Lung (tissue), 12 donors: ENCODE results near the gene SNHG17. TPM values are rescaled to one million over a fixed set of nuclear protein-coding genes. Genes with fewer than 3 reads are reported as not detected.

Source experiments
- ATAC-seq: fragments of 200-7000 bp; cut with Tn5 transposase; one replicate; pipeline ENCODE4 v1.9.1; 2020; ENCODE audit warnings: moderate number of reproducible peaks; ENCODE audit not compliant: insufficient read depth, low FRiP score
- DNase-seq, 3 donors: peaks; one replicate each; pipeline ENCODE4 v3.0.0-alpha.2; 2013 to 2017
- H3K27ac ChIP-seq, 2 donors: one replicate each; pipeline ENCODE4 v1.5.1; 2013; ENCODE audit warnings: mild to moderate bottlenecking in 2 of 2, moderate library complexity in 2 of 2, control low read depth in 1 of 2, inconsistent platforms in 1 of 2, low read depth in 1 of 2, low read length in 1 of 2
- H3K27me3 ChIP-seq, 3 donors: one replicate each; pipeline ENCODE4 v1.5.1; 2013; ENCODE audit warnings: low read length in 2 of 3; ENCODE audit not compliant: control insufficient read depth in 3 of 3, insufficient read depth in 3 of 3
- H3K36me3 ChIP-seq, 4 donors: one replicate each; pipeline ENCODE4 v1.5.1; 2013; ENCODE audit warnings: low read length in 4 of 4, mild to moderate bottlenecking in 1 of 4, moderate library complexity in 1 of 4; ENCODE audit not compliant: control insufficient read depth in 4 of 4, insufficient read depth in 4 of 4
- H3K4me1 ChIP-seq, 5 donors: one replicate each; pipeline ENCODE4 v1.5.1; 2013; ENCODE audit warnings: low read length in 5 of 5, mild to moderate bottlenecking in 2 of 5, moderate library complexity in 1 of 5; ENCODE audit not compliant: control insufficient read depth in 5 of 5, insufficient read depth in 5 of 5
- H3K4me3 ChIP-seq: one replicate; pipeline ENCODE4 v1.5.1; 2013; ENCODE audit warnings: mild to moderate bottlenecking, control low read depth, moderate library complexity
- H3K9ac ChIP-seq, 2 donors: one replicate each; pipeline ENCODE4 v1.5.1; 2013; ENCODE audit warnings: low read length in 2 of 2, control low read depth in 1 of 2; ENCODE audit not compliant: insufficient read depth in 1 of 2
- H3K9me3 ChIP-seq, 4 donors: one replicate each; pipeline ENCODE4 v1.5.1; 2013; ENCODE audit warnings: low read length in 3 of 4, mild to moderate bottlenecking in 1 of 4, moderate library complexity in 1 of 4; ENCODE audit not compliant: control insufficient read depth in 4 of 4, insufficient read depth in 3 of 4
- WGBS, 2 donors: extraction: QIAGEN DNeasy Blood & Tissue Kit; methylation state at CpG; one replicate each; pipeline ENCODE4 v1.1.7; 2013; 5-methylcytosine and 5-hydroxymethylcytosine counted together
- polyA plus RNA-seq, 2 donors: library from polyadenylated mRNA; stranded (reverse); fragments of 200-250 nt; gene quantifications; one replicate each; pipeline ENCODE4 v1.2.1, GENCODE V29; 2013
- total RNA-seq, 2 donors: library from RNA; depleted of rRNA in 1 of 2; stranded (reverse); fragments of >200 nt in 1 of 2; gene quantifications; one replicate each; pipeline ENCODE4 v1.2.1, GENCODE V29; 2014 to 2021
- TF ChIP-seq, protein P1 (sequence below): IDR thresholded peaks from 2 replicates; pipeline ENCODE4 v1.5.1; 2012; ENCODE audit warnings: mild to moderate bottlenecking; ENCODE audit errors: control extremely low read depth, extremely low read depth
- donor health status: control.
- donor health status: control.
- donor health status: Bipolar disorder and iron deficiency.
- donor health status: healthy.
- donor health status: DM: yes; HTN: yes; CAD: no.

SNHG17 gene
- total and polyA plus RNA-seq, 4 donors: 11.9 to 52.4 (median 34.0) TPM

DNA sequence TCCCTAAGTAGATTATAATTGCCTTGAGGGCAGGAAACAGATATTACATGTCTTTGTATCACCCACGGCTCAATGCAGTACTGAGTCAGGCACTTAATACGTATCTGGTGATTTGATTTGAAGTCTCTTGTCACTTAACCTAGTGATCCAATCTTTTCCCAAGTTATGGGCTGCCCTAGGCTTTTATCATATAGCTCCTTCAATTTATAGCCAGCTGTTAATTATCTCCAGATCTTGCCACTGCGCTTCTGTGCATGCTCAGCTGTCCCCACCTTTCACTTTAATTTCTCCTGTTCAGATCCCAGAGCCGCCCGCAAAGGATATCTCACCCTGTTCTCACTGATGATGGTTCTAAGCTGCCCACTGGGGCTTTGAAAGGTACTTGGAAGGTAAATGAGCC lies 41.9 kb downstream of the SNHG17 start:
- DNase-seq: no peak
- Histone ChIP-seq H3K27ac (no peak overlapping the region), H3K36me3 (no peaks in the 10 kb centered on the region), H3K4me1 (no peaks in the 10 kb centered on the region), H3K9me3 (no peaks in the 10 kb centered on the region), H3K27me3 (no peaks in the 10 kb centered on the region), H3K4me3 (no peak overlapping the region), H3K9ac (no peak overlapping the region)
- WGBS, 2 donors: 91 to 94% methylated on average over 5 of the region's 5 CpGs
- no peak for ATAC-seq
- TF ChIP-seq, protein P1, sequence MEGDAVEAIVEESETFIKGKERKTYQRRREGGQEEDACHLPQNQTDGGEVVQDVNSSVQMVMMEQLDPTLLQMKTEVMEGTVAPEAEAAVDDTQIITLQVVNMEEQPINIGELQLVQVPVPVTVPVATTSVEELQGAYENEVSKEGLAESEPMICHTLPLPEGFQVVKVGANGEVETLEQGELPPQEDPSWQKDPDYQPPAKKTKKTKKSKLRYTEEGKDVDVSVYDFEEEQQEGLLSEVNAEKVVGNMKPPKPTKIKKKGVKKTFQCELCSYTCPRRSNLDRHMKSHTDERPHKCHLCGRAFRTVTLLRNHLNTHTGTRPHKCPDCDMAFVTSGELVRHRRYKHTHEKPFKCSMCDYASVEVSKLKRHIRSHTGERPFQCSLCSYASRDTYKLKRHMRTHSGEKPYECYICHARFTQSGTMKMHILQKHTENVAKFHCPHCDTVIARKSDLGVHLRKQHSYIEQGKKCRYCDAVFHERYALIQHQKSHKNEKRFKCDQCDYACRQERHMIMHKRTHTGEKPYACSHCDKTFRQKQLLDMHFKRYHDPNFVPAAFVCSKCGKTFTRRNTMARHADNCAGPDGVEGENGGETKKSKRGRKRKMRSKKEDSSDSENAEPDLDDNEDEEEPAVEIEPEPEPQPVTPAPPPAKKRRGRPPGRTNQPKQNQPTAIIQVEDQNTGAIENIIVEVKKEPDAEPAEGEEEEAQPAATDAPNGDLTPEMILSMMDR: no peak

GRCh38 chr20:38392356-38392755 lies 42.8 kb downstream of the SNHG17 start:
- no peak for DNase-seq
- H3K9me3 ChIP-seq: no peaks in the 10 kb centered on the region

DNA sequence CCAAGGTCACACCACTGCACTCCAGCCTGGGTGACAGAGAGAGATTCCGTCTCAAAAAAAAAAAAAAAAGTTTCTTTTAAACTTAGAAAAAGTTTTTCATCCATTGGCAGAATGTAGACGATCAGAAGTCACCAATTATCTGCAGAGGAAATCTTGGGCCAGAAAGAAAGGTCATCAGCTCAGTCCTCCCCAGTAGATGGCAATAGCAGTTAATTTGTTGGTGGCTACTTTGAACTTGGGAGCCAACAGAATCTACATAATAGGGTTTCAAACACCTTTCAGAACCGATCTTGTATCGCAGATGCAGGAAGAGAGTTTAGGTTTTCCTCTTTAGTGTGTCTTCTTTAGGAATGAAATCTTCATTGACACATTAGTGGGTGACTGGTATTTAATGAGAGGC lies 47.2 kb downstream of the SNHG17 start:
- Histone ChIP-seq H3K9me3 (peaks cover 0 to 2% (median 0%) of the 10 kb centered on the region in 4 donors), H3K27me3 (no peaks in the 10 kb centered on the region), H3K36me3 (no peaks in the 10 kb centered on the region), H3K9ac (no peak overlapping the region), H3K4me3 (no peak overlapping the region), H3K27ac (no peak overlapping the region), H3K4me1 (no peaks in the 10 kb centered on the region)
- WGBS, 2 donors: 71 to 73% methylated on average over 4 of the region's 4 CpGs
- TF ChIP-seq, protein P1: no peak
- DNase-seq (no peak), ATAC-seq (no peak)

More at GRCh38 chr20:38392356-38392755, 42.8 kb downstream of the SNHG17 start:
- Histone ChIP-seq H3K27ac (no peak overlapping the region), H3K9ac (no peak overlapping the region), H3K4me1 (no peaks in the 10 kb centered on the region), H3K27me3 (no peaks in the 10 kb centered on the region), H3K36me3 (no peaks in the 10 kb centered on the region), H3K4me3 (no peak overlapping the region)
- ATAC-seq: no peak
- WGBS, 2 donors: 71% methylated on average over 3 of the region's 3 CpGs
- TF ChIP-seq, protein P1: no peak

- H3K4me1 ChIP-seq: no peaks in the 10 kb centered on the region
- no peak for ATAC-seq
- 79 to 80% methylated on average over 2 of the region's 2 CpGs for WGBS, 2 donors
These were observed 48.3 kb downstream of the SNHG17 start for GRCh38 chr20:38386851-38387250.

More at GRCh38 chr20:38386851-38387250, 48.3 kb downstream of the SNHG17 start:
- TF ChIP-seq, protein P1: no peak
- H3K27me3 ChIP-seq: no peaks in the 10 kb centered on the region
- H3K27ac ChIP-seq: no peak overlapping the region
- no peak overlapping the region for H3K9ac ChIP-seq
- no peak for DNase-seq
- H3K9me3 ChIP-seq: peaks cover 0 to 2% (median 0%) of the 10 kb centered on the region in 4 donors
- H3K4me3 ChIP-seq: no peak overlapping the region
- no peaks in the 10 kb centered on the region for H3K36me3 ChIP-seq
